HEK293T (cell line): ENCODE measurements around the gene TST.

Experiments
- ARNT ChIP-seq: fragments of 450-650 bp; IDR thresholded peaks from 2 replicates; pipeline ENCODE4 v1.6.1; 2017; ENCODE audit warnings: mild to moderate bottlenecking
- BHLHE40 ChIP-seq: fragments of 450-650 bp; IDR thresholded peaks from 2 replicates; pipeline ENCODE4 v1.6.1; 2016; ENCODE audit warnings: mild to moderate bottlenecking, moderate library complexity, borderline replicate concordance
- CTBP1 ChIP-seq: fragments of 450-650 bp; IDR thresholded peaks from 2 replicates; pipeline ENCODE4 v1.6.1; 2016; ENCODE audit warnings: borderline replicate concordance
- ELF4 ChIP-seq: fragments of 450-650 bp; IDR thresholded peaks from 2 replicates; pipeline ENCODE4 v1.6.1; 2017; ENCODE audit warnings: antibody characterized with exemption
- FOXA1 ChIP-seq: fragments of 450-650 bp; IDR thresholded peaks from 2 replicates; pipeline ENCODE4 v1.6.1; 2016; ENCODE audit warnings: mild to moderate bottlenecking
- FOXK2 ChIP-seq: fragments of 450-650 bp; IDR thresholded peaks from 2 replicates; pipeline ENCODE4 v1.6.1; 2016; ENCODE audit warnings: mild to moderate bottlenecking
- FOXM1 ChIP-seq: fragments of 450-650 bp; IDR thresholded peaks from 2 replicates; pipeline ENCODE4 v1.6.1; 2017; ENCODE audit warnings: mild to moderate bottlenecking, borderline replicate concordance
- HDGF ChIP-seq: fragments of 450-650 bp; IDR thresholded peaks from 2 replicates; pipeline ENCODE4 v1.6.1; 2017; ENCODE audit warnings: antibody characterized with exemption, borderline replicate concordance
- LEF1 ChIP-seq: fragments of 450-650 bp; IDR thresholded peaks from 2 replicates; pipeline ENCODE4 v1.6.1; 2017; ENCODE audit warnings: mild to moderate bottlenecking, borderline replicate concordance
- SP1 ChIP-seq: fragments of 450-650 bp; IDR thresholded peaks from 2 replicates; pipeline ENCODE4 v1.6.1; 2017
- SUZ12 ChIP-seq: fragments of 450-650 bp; IDR thresholded peaks from 2 replicates; pipeline ENCODE4 v1.6.1; 2016; ENCODE audit warnings: mild to moderate bottlenecking
- ZNF384 ChIP-seq: fragments of 450-650 bp; IDR thresholded peaks from 2 replicates; pipeline ENCODE4 v1.6.1; 2016
- TF ChIP-seq, protein P1 (sequence below): fragments of 450-650 bp; IDR thresholded peaks from 2 replicates; pipeline ENCODE4 v1.6.1; 2016

DNA sequence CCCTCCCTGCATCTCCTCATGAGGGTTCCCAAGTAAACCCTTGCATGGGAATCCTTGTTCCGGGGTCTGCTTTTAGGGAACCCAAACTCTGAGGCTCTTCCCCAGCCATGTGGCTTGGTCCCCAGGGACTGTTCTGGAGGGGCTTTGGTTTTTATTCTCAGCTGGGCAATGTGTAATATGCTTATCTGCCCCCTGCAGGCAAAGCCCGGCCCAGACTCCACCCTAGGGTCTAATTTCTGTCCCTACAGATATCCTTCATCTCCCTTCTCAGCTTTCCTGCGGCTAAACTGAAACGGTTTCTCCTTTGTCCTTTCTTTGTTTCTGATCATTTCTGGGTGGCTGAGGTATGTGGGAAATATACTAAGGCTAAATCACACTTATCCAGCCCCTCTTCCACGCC lies 37.1 kb downstream of the TST start:
- TF ChIP-seq ARNT, result no peak
- TF ChIP-seq SP1, result no peak
- TF ChIP-seq ELF4, result no peak
- no peak for TF ChIP-seq HDGF
- TF ChIP-seq CTBP1, result no peak
- TF ChIP-seq, protein P1, sequence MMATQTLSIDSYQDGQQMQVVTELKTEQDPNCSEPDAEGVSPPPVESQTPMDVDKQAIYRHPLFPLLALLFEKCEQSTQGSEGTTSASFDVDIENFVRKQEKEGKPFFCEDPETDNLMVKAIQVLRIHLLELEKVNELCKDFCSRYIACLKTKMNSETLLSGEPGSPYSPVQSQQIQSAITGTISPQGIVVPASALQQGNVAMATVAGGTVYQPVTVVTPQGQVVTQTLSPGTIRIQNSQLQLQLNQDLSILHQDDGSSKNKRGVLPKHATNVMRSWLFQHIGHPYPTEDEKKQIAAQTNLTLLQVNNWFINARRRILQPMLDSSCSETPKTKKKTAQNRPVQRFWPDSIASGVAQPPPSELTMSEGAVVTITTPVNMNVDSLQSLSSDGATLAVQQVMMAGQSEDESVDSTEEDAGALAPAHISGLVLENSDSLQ, result no peak
- no peak for TF ChIP-seq FOXK2
- TF ChIP-seq FOXM1, result no peak
- no peak for TF ChIP-seq LEF1
- TF ChIP-seq FOXA1, result no peak
- TF ChIP-seq BHLHE40, result no peak
- TF ChIP-seq SUZ12, result no peak
- no peak for TF ChIP-seq ZNF384
